GM19035 (cell line): ENCODE data around the gene C4orf46.
"Not testable (repeated sequence)": the region's sequence is repeated elsewhere in the genome, so short reads cannot be mapped to it uniquely, and the experiment has no call there.

Source experiments
- ATAC-seq: cut with Tn5 transposase; IDR thresholded peaks from one replicate; pipeline ENCODE4 v1.9.1; 2021; ENCODE audit not compliant: unreplicated experiment

Gene C4orf46

GRCh38 chr4:158671665-158671914 is at the start of gene C4orf46:
C4orf46 (minus strand) TSS chr4:158671887; CDS start chr4:158671801, 86 bp downstream.
- no peak for ATAC-seq

- no peak for ATAC-seq
Observed at GRCh38 chr4:158715802-158716201, 44.1 kb upstream of the C4orf46 start.

GRCh38 chr4:158714937-158715336 is 43.2 kb upstream of the C4orf46 start:
- no peak for ATAC-seq

GRCh38 chr4:158712622-158713021 is 40.9 kb upstream of the C4orf46 start:
- not testable (repeated sequence) for ATAC-seq

- ATAC-seq: no peak
Observed at GRCh38 chr4:158710814-158711213, 39.1 kb upstream of the C4orf46 start.

GRCh38 chr4:158704274-158704673 is 32.6 kb upstream of the C4orf46 start:
- ATAC-seq: no peak

GRCh38 chr4:158688813-158689212 is 17.1 kb upstream of the C4orf46 start:
- no peak for ATAC-seq

GRCh38 chr4:158682066-158682465 is 10.4 kb upstream of the C4orf46 start:
- no peak for ATAC-seq

GRCh38 chr4:158681629-158682028 is 9.9 kb upstream of the C4orf46 start:
- no peak for ATAC-seq

- ATAC-seq: no peak
Observed at GRCh38 chr4:158678767-158679166, 7.1 kb upstream of the C4orf46 start.

- ATAC-seq: no peak
Observed at GRCh38 chr4:158676076-158676475, 4.4 kb upstream of the C4orf46 start.

GRCh38 chr4:158673633-158674032 is 1.9 kb upstream of the C4orf46 start:
- ATAC-seq: no peak

GRCh38 chr4:158671915-158672806 is 474 bp upstream of the C4orf46 start, which contains the start of gene ETFDH:
ETFDH (plus strand) TSS chr4:158672296; CDS start chr4:158672457, 161 bp downstream.
- peak; percentile 86 for ATAC-seq

- peak; percentile 26 for ATAC-seq
Observed at GRCh38 chr4:158670975-158671664, 567 bp downstream of the C4orf46 start.

GRCh38 chr4:158669310-158669709 is 2.4 kb downstream of the C4orf46 start:
- no peak for ATAC-seq

GRCh38 chr4:158667651-158668198 is 4.0 kb downstream of the C4orf46 start:
- ATAC-seq: no peak

GRCh38 chr4:158666892-158667291 is 4.8 kb downstream of the C4orf46 start:
- ATAC-seq: no peak

- ATAC-seq: no peak
Observed at GRCh38 chr4:158664806-158665205, 6.9 kb downstream of the C4orf46 start.

GRCh38 chr4:158663707-158664625 is 7.7 kb downstream of the C4orf46 start:
- not testable (repeated sequence) for ATAC-seq

- not testable (repeated sequence) for ATAC-seq
Observed at GRCh38 chr4:158663255-158663654, 8.4 kb downstream of the C4orf46 start.

- ATAC-seq: no peak
Observed at GRCh38 chr4:158657291-158657690, 14.4 kb downstream of the C4orf46 start.
